Kidney epithelial cell (primary cell): ENCODE data around the gene THBS2. TPM values are rescaled to one million over a fixed set of nuclear protein-coding genes. Genes with fewer than 3 reads are reported as not detected.

Source experiments
- DNase-seq: peaks from one replicate; pipeline ENCODE4 v3.0.0-alpha.2; 2010; ENCODE audit warnings: low read depth
- H3K27me3 ChIP-seq: 2 replicates; pipeline ENCODE4 v1.6.0; 2011; ENCODE audit warnings: low read length; ENCODE audit not compliant: control insufficient read depth, insufficient read depth
- H3K36me3 ChIP-seq: 2 replicates; pipeline ENCODE4 v1.5.1; 2011; ENCODE audit warnings: low read length; ENCODE audit not compliant: control insufficient read depth, insufficient read depth
- H3K4me3 ChIP-seq: 2 replicates; pipeline ENCODE4 v1.5.1; 2011; ENCODE audit warnings: low read depth, mild to moderate bottlenecking, control low read depth, low read length
- total RNA-seq: library from RNA; depleted of rRNA; stranded (reverse); fragments of >200 nt; gene quantifications from 2 replicates; pipeline ENCODE4 v1.2.3, GENCODE V29; 2015
- TF ChIP-seq, protein P1 (sequence below): IDR thresholded peaks from 2 replicates; pipeline ENCODE4 v1.5.1; 2011; ENCODE audit warnings: mild to moderate bottlenecking, moderate library complexity, low read length, control low read depth, inconsistent platforms; ENCODE audit not compliant: insufficient read depth, poor library complexity, severe bottlenecking

Gene THBS2
- total RNA-seq, 1 donor from 2014 or later: 21.9 TPM

DNA sequence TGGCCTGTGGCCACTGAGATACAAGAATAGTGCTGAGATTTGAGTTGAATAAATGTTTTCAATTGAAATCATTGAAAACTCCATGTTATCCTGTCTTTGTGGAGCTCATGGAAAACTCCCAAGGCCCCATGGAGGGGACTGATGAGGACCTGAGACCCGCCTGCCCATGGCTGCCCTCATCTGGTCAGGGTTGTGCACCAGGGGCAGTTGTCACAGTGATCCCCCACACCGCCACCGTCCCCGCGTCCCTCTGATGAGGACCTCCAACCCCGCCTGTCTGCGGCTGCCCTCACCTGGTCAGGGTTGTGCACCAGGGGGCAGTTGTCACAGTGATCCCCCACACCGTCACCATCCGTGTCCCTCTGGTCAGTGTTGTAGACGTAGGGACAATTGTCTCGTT, 27.8 kb downstream of the THBS2 start:
- no peak for DNase-seq
- Histone ChIP-seq H3K36me3 (no peaks in the 10 kb centered on the region), H3K27me3 (no peaks in the 10 kb centered on the region), H3K4me3 (no peak overlapping the region)
- TF ChIP-seq, protein P1, sequence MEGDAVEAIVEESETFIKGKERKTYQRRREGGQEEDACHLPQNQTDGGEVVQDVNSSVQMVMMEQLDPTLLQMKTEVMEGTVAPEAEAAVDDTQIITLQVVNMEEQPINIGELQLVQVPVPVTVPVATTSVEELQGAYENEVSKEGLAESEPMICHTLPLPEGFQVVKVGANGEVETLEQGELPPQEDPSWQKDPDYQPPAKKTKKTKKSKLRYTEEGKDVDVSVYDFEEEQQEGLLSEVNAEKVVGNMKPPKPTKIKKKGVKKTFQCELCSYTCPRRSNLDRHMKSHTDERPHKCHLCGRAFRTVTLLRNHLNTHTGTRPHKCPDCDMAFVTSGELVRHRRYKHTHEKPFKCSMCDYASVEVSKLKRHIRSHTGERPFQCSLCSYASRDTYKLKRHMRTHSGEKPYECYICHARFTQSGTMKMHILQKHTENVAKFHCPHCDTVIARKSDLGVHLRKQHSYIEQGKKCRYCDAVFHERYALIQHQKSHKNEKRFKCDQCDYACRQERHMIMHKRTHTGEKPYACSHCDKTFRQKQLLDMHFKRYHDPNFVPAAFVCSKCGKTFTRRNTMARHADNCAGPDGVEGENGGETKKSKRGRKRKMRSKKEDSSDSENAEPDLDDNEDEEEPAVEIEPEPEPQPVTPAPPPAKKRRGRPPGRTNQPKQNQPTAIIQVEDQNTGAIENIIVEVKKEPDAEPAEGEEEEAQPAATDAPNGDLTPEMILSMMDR: no peak

DNA sequence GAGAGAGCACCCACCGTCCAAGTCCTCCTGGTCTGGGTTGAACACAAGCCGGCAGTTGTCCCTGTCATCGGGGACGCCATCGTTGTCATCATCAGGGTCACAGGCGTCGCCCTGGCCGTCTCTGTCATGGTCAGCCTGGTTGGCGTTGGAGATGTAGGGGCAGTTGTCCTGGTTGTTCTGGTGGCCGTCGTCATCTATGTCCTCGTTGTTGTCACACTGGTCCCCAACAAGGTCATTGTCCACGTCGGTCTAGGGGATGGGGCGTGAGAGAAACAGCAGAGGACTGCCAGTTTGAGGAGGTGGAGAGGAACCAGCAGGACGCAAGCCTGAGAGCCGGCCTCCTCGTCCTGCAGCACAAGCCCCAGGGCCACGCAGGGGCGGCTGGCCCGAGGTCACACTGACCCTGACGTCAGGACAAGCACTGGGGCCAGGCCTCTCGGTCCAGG, 28.5 kb downstream of the THBS2 start:
- Histone ChIP-seq H3K4me3 (no peak overlapping the region), H3K27me3 (no peaks in the 10 kb centered on the region), H3K36me3 (no peaks in the 10 kb centered on the region)
- TF ChIP-seq, protein P1: no peak
- no peak for DNase-seq

DNA sequence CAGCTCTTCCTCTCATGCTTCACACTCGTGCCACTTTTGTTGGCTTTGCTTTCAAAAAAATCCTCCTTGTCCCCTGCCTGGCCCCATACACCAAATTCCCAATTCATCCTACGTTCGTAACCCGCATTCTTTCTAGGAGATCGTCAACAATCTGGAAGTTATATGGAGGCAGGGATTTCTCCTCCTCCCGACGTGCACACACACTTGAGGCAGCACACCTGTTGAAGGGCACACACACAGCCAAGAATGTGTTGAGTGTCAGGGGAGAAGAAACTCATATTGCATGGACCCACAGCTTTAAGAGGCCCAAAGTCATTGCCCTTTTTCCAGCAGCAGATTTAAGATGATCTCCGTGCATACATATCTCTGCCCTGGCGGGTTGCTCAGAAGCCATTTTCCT, 28.9 kb downstream of the THBS2 start:
- no peak for DNase-seq
- Histone ChIP-seq H3K4me3 (no peak overlapping the region), H3K36me3 (no peaks in the 10 kb centered on the region), H3K27me3 (no peaks in the 10 kb centered on the region)
- TF ChIP-seq, protein P1: no peak

DNA sequence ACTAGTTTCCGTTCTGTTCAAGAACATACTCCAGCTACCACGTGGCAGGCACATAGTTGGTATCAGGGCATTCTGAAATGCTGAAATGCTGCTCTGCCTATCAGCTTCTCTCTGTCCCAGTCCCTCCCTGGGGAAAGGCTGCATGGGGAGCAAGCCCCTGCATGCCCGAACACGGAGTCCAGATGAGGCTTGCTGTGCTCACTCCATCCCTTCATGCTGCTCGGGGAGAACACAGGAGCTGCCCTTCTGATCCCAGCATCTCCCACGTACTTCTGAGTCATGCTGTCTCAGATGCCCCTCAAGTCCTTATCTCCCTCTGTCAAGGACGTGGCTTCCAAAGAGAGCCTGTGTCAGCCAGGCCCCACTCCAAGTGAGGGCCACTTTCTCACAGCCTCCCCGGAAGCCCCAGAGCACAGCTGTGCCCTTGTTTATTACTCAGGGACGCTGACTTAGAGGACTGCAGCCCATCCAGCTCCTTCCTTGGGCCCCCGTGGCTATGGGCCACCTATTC, 29.4 kb downstream of the THBS2 start:
- no peak for DNase-seq
- Histone ChIP-seq H3K36me3 (no peaks in the 10 kb centered on the region), H3K27me3 (no peaks in the 10 kb centered on the region), H3K4me3 (no peak overlapping the region)
- TF ChIP-seq, protein P1: no peak

DNA sequence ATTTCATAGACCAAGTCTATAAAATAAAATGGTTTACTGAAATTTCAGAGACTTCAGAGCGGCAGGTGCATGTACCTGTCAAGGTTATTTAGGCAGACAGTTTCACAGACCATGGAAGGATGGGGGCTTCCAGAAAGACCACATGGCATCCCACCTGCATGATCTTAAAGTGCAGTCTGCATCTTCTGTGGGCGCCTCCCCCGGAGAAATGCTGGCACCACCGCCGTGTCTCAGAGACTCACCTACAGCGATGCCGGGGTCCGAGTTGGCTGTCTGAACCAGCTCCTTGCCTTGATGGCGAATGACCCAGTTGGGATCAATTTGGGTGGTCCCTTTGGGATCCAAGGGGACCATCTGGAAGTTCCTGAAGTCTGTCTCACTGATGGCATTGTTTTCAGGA, 30.6 kb downstream of the THBS2 start:
- H3K27me3 ChIP-seq: no peaks in the 10 kb centered on the region
- DNase-seq: no peak
- TF ChIP-seq, protein P1: no peak
- H3K4me3 ChIP-seq: no peak overlapping the region
- no peaks in the 10 kb centered on the region for H3K36me3 ChIP-seq

DNA sequence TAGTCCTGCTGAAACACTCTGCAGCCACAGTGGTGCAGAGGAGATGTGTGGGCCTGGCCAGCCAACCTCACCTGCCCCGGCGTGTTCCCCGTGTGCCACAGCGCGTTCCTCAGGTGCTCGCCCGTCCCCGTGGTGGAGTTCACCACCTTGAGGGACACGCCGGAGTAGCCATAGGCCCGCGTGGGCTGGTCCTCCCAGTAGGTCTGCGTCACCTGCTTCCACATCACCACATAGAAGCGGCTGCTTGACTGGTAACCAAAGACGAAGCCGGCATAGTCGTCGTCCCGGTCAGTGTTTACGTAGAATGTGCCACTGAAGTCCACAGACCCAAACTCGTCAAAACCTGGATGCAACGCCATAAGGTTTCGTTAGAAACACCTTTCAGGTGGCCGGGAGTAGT, 31.5 kb downstream of the THBS2 start:
- Histone ChIP-seq H3K36me3 (no peaks in the 10 kb centered on the region), H3K4me3 (no peak overlapping the region), H3K27me3 (no peaks in the 10 kb centered on the region)
- DNase-seq: no peak
- TF ChIP-seq, protein P1: no peak
